Thyroid gland (tissue), 4 donors: ENCODE results near the gene ELL2. TPM values are rescaled to one million over a fixed set of nuclear protein-coding genes. Genes with fewer than 3 reads are reported as not detected.

ENCODE experiments used
- DNase-seq, 2 donors: peaks; one replicate each; pipeline ENCODE4 v3.0.0-alpha.2; 2019
- H3K27ac ChIP-seq, 3 donors: fragments of 200-600 bp; sonication (generic); 1 replicate in 2 of 3; 2 replicates in 1 of 3; pipeline ENCODE4 v1.5.1; 2016 to 2019; ENCODE audit warnings: mild to moderate bottlenecking in 1 of 3, moderate library complexity in 1 of 3
- H3K27me3 ChIP-seq: fragments of 200-600 bp; sonication (generic); one replicate; pipeline ENCODE4 v1.5.1; 2019
- H3K36me3 ChIP-seq, 2 donors: fragments of 200-600 bp; sonication (generic); one replicate each; pipeline ENCODE4 v1.5.1; 2016 to 2019
- H3K4me1 ChIP-seq, 2 donors: fragments of 200-600 bp; sonication (generic); one replicate each; pipeline ENCODE4 v1.5.1; 2017 to 2019
- H3K4me3 ChIP-seq, 3 donors: fragments of 200-600 bp; sonication (generic); replicated peaks in 1 of 3; 1 replicate in 2 of 3; 2 replicates in 1 of 3; pipeline ENCODE4 v1.5.1; 2016; ENCODE audit warnings: mild to moderate bottlenecking in 1 of 3
- H3K9me3 ChIP-seq: fragments of 200-600 bp; sonication (generic); one replicate; pipeline ENCODE4 v1.5.1; 2017
- POLR2A ChIP-seq, 2 donors: fragments of 450-650 bp; IDR thresholded peaks; one replicate each; pipeline ENCODE4 v1.6.1; 2017; ENCODE audit warnings: antibody characterized with exemption in 2 of 2, mild to moderate bottlenecking in 2 of 2, moderate library complexity in 1 of 2
- WGBS, 2 donors: methylation state at CpG; one replicate each; pipeline ENCODE4 v1.1.5; 2017; 5-methylcytosine and 5-hydroxymethylcytosine counted together
- intact Hi-C: fragments of 100-400 bp; cut with DNase I; formaldehyde crosslinking; loops from one replicate; pipeline ENCODE4 v1.15.1; 2023
- total RNA-seq, 4 donors: library from RNA; depleted of rRNA; stranded (reverse); fragments of >200 nt; gene quantifications; one replicate each; pipeline ENCODE4 v1.2.3, GENCODE V29; 2016
- TF ChIP-seq, protein P1 (sequence below), 6 experiments: fragments of 200-600 bp in 3 of 6; fragments of 450-650 bp in 3 of 6; sonication (generic) in 3 of 6; IDR thresholded peaks; one replicate each; pipeline ENCODE4 v1.5.1; 2016 to 2019; ENCODE audit warnings: antibody characterized with exemption in 6 of 6, mild to moderate bottlenecking in 2 of 6, inconsistent platforms in 1 of 6, moderate library complexity in 1 of 6

Gene ELL2
- total RNA-seq, 4 donors from 2014 or later, result 56.1 to 80.2 (median 69.6) TPM

DNA sequence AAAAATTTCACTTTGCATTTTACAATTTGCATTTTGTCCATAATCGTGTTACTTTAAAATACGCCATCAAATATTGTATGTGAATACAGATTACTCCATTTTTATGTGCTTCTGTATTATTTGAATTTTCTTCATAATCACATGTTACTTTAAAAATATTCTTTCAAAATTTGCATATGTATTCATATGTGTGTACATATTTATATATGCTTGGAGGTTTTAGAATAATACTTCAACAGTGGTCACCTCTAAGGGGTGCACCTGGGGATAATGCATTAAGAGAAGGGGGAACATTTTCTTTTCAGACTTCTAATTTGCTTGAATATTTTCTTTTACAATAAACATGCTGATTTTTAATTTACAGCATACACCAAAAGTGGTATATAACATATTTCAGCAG lies 21.9 kb upstream of the ELL2 start:
- H3K27ac ChIP-seq, result no peak overlapping the region
- intact Hi-C loops, result no loop called here
- TF ChIP-seq POLR2A (IDR thresholded peaks at IDR 0.05), result no peak
- TF ChIP-seq, protein P1, sequence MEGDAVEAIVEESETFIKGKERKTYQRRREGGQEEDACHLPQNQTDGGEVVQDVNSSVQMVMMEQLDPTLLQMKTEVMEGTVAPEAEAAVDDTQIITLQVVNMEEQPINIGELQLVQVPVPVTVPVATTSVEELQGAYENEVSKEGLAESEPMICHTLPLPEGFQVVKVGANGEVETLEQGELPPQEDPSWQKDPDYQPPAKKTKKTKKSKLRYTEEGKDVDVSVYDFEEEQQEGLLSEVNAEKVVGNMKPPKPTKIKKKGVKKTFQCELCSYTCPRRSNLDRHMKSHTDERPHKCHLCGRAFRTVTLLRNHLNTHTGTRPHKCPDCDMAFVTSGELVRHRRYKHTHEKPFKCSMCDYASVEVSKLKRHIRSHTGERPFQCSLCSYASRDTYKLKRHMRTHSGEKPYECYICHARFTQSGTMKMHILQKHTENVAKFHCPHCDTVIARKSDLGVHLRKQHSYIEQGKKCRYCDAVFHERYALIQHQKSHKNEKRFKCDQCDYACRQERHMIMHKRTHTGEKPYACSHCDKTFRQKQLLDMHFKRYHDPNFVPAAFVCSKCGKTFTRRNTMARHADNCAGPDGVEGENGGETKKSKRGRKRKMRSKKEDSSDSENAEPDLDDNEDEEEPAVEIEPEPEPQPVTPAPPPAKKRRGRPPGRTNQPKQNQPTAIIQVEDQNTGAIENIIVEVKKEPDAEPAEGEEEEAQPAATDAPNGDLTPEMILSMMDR (IDR thresholded peaks at IDR 0.05), result no peak
- no peaks in the 10 kb centered on the region for H3K9me3 ChIP-seq
- no peaks in the 10 kb centered on the region for H3K36me3 ChIP-seq
- H3K4me3 ChIP-seq, result no peak overlapping the region
- H3K4me1 ChIP-seq, result peaks cover 6 to 15% of the 10 kb centered on the region in 2 donors
- DNase-seq, result no peak
- H3K27me3 ChIP-seq, result no peaks in the 10 kb centered on the region
- 96 to 97% methylated on average over 2 of the region's 2 CpGs for WGBS, 2 donors

DNA sequence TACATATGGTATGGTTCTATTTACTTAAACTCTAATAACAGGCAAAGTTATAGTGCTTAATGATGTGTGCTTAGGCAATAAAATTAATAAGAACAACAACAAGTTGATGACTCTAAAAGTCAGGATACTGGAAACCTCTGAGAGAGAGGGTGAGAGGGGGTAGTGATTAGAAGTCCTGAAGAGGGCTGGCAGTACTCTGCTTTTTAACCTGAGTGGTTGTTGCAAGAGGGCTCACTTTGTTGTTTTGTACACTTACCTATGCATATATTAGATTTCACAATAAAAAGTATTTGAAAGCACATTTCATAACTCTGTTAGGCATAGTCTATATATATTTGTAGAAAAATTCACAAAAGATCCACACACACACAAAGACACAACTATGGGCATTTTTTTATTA lies 21.4 kb upstream of the ELL2 start:
- DNase-seq, result no peak
- no peak overlapping the region for H3K27ac ChIP-seq
- peaks cover 6 to 15% of the 10 kb centered on the region in 2 donors for H3K4me1 ChIP-seq
- no peaks in the 10 kb centered on the region for H3K27me3 ChIP-seq
- H3K36me3 ChIP-seq, result no peaks in the 10 kb centered on the region
- TF ChIP-seq, protein P1 (IDR thresholded peaks at IDR 0.05), result no peak
- no peak for TF ChIP-seq POLR2A (IDR thresholded peaks at IDR 0.05)
- intact Hi-C loops, result no loop called here
- no peaks in the 10 kb centered on the region for H3K9me3 ChIP-seq
- H3K4me3 ChIP-seq, result no peak overlapping the region

DNA sequence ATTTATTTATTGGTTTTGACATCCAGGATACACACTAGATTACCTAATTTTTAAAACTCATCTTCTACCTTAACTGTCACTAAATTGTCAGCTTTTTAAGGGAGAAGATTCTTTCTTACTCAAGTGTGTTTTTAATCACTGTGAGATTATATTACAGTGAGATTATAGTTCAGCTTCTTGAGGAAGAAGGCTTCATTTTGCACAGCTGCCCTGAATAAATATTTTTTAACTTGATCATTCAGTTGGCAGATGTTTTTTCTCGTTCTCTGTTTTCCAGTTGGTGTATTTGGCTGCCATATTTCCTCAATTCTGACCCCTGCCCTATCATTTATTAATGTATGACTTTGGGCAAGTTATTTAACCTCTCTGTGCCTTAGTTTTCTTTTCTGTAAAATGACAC lies 15.0 kb upstream of the ELL2 start:
- DNase-seq, result no peak
- WGBS, 2 donors, result 76 to 86% methylated on average over 1 of the region's 1 CpG

DNA sequence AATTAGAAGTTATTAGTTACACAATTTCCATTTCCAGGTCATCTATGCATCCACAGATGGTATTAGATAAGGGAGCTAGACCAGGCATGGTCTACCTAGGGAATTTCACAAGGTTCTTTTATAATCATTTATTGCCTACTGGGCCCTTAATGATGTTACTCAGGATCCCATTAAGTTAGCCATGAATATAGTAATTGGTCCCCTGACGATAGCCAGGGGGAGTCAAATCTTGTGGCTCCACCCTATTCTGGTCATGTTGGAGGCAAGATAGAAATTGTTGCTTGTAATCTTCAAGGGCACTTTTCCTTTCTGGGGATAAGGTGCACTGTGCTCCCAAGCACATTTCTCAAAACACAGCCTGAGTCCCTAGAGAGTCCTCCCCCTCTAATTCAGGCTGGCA lies 14.1 kb upstream of the ELL2 start:
- H3K9me3 ChIP-seq, result no peaks in the 10 kb centered on the region
- H3K27me3 ChIP-seq, result no peaks in the 10 kb centered on the region
- H3K4me3 ChIP-seq, result no peak overlapping the region
- 92 to 94% methylated on average over 1 of the region's 1 CpG for WGBS, 2 donors
- no peaks in the 10 kb centered on the region for H3K4me1 ChIP-seq
- TF ChIP-seq POLR2A (IDR thresholded peaks at IDR 0.05), result no peak
- TF ChIP-seq, protein P1 (IDR thresholded peaks at IDR 0.05), result no peak
- no peak overlapping the region for H3K27ac ChIP-seq
- intact Hi-C loops, result no loop called here
- no peaks in the 10 kb centered on the region for H3K36me3 ChIP-seq
- DNase-seq, result no peak

More for the DNA sequence above, 15.0 kb upstream of the ELL2 start:
- Histone ChIP-seq H3K9me3 (no peaks in the 10 kb centered on the region), H3K4me1 (no peaks in the 10 kb centered on the region), H3K27ac (no peak overlapping the region), H3K36me3 (no peaks in the 10 kb centered on the region), H3K4me3 (no peak overlapping the region), H3K27me3 (no peaks in the 10 kb centered on the region)
- no peak for TF ChIP-seq POLR2A (IDR thresholded peaks at IDR 0.05)
- TF ChIP-seq, protein P1 (IDR thresholded peaks at IDR 0.05), result no peak
- intact Hi-C loops, result no loop called here

DNA sequence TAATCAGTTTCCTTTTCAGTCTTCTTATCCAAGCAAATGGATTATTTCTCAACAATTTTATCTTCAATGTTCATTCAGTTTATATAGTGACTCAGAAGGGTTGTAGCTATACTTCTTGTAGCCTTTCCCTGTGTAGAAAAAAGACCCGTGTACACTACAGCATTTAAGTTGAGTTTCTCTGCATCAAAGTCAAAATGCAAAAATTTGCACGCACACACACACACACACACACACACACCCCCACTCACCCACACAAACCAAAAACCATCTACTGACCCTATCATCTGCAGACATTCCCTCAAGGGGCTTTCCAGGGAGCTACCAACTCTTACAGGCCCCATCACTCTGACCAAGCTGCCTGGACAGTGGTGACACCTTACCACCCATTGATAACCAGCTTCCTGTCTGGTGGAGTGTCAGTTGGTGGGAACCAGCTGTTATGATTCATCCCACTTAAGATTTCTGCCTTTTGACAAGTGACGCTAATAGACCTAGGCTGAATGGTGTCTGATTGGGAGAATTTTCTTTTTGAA lies 12.2 kb upstream of the ELL2 start:
- H3K4me3 ChIP-seq, result no peak overlapping the region
- H3K4me1 ChIP-seq, result no peaks in the 10 kb centered on the region
- DNase-seq, result no peak
- intact Hi-C loops, result no loop called here
- no peaks in the 10 kb centered on the region for H3K36me3 ChIP-seq
- WGBS, 2 donors, result 78 to 96% methylated on average over 3 of the region's 3 CpGs
- H3K27ac ChIP-seq, result no peak overlapping the region
- H3K9me3 ChIP-seq, result no peaks in the 10 kb centered on the region
- TF ChIP-seq, protein P1 (IDR thresholded peaks at IDR 0.05), result no peak
- no peak for TF ChIP-seq POLR2A (IDR thresholded peaks at IDR 0.05)
- no peaks in the 10 kb centered on the region for H3K27me3 ChIP-seq
